Measurements from ENCODE around the gene NAT8L.

NAT8L gene

DNA sequence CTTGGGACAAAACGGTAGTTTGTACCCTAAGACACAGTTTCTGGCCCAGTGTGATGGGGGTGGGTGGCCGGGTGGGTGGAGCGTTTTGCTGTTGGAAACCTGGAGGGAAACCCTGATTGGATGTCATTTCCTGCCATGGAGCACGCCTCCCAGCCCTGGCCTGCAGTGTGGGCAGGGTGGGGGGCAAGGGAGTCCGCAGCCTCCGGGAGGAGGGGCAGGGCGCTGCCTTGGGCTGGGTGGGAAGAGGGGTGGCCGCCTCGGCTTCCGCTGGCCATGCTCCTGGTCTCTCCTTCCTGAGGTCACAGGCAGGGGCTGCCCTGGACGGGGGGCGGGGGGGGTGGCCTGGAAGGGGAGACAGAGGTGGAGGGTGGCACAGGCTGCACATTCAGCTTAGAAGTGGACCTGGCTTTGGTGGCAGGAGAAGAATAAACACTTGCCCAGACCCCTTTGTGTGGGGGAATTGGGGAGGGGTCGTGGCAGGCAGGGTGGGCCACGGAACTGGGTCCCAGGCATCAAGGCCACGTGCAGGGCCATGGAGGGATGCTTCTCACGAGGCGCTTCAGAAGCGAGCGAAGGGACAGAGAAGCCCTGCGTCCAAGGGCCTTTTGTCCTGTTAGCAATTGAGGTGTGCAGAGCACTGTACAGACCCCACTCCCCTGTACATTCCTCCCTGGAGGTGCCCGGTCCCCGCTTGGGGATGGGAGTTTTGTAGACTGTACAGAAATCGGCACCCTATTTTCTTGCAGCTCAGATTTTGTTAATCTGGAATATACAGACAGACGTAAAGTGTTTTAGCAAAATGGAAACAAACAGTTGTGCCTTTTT, 6.2 kb downstream of the NAT8L start:
- DNase-seq = no peak

- no peak for DNase-seq
Measured at GRCh38 chr4:2066011-2066551, 7.0 kb downstream of the NAT8L start.

DNA sequence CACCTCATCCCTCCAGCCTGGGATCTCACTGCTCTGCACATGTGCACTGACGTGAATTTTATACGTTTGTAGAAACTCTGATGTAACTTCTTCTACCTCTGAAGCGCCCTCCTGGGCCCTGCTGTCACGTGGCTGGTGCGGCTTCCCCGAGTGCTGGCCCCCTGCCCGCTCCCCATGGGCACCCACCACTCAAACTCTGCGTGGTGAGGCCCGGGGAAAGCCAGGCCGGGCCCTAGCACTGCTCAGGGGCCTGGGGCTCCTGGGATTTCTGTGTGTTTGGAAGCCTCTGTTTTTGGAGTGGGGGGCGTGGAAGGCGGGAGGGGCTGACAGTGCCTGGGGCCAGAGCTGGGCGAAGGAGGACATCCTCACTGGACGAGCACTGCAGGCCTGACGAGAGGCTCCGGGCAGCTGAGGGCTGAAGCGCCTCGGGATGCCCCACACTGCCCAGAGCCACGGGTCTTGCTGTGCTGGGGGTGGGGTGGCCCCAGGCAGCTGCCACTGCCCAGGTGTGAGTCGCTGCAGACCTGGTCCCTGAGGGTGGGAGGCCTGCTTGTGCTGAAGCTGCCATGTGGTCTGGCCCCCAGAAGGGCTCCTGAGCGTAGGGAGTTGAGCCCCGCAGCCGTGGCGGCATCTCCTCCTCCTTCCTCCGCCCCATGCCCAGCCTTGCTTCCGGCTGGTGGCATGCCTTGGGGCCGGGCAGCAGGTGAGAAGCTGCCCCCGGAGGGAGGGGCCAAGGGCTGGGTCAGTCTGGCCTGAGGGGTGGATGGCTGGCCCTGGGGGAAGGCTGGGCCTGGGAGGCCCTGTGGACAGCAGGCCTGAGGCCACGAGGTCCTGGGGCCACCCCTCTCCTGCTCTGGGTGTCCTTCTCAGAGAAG, 7.7 kb downstream of the NAT8L start:
- DNase-seq = no peak

GRCh38 chr4:2067446-2068197, 8.5 kb downstream of the NAT8L start:
- DNase-seq = no peak

DNA sequence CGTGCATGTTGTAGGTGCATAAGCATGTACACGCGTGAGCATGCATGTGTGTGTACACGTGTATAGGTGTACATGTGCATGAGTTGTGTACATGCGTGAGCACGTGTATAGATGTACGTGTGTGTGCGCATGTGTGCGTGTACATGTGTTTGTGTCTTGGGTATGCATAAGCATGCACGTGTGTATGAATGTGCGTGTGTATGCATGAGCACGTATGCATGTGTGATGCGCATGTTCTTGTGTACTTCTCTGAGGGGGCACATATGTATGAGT, 9.0 kb downstream of the NAT8L start:
- no peak for DNase-seq

- no peak for DNase-seq
Measured at GRCh38 chr4:2068566-2068965, 9.4 kb downstream of the NAT8L start.

DNA sequence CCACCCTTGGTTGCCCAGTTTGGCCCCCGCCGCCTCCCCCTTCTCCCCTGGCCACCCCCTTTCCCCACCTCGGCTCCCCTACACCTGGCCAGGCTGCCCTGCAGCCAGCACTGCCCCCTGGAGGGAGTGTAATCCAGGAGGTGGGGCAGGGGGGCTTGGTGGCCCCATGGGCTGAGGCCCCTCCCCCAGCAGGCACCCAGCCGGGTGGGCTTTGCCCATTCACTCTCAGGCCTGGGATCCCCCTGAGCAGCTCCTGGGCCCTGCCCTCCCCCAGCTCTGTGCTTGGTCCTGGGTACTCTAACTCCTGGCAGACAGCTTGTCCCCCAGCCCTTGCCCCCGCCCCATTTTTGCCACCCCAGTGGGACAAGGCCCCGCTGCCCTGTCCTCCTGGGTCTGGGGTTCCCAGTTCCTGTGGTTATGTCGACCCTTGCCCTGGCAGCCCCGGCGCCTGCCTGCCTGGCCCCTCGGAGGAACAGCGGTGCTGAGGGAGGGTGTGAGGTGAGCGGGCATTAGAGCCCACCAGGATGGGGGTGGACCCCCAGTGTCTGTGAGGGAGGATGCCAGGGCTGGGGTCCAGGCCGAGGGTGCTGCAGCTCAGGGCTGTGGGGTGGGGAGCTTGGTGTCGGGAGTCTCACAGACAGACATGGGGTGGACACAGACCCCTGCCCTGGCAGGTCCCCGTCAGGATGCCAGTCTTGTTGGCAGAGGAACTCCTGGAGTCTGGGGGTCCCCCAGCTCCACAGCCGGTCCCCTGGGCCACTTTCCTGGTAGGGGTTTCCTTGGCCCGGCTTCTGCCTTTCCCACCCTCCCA, 10.2 kb downstream of the NAT8L start:
- DNase-seq = no peak

DNA sequence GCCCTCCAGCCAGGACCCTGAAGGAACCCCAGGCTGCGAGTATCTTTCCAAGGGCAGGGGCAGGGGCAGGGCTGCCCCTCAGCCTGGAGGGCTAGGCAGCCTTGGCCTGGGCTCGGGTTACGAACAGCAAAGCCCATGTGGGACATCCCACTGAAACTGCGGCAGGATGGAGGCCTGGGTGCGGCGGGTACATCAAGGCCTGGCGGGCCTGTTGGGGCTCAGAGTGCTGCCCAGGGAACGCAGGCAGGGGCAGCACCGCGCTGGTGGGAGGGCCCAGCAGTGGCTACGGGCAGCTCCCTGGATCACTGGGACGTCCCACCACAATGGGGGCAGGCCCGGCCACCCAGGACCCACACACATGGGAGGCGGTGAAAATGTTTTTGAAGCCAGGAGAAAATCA, 10.9 kb downstream of the NAT8L start:
- no peak for DNase-seq

GRCh38 chr4:2070421-2071251, 11.5 kb downstream of the NAT8L start:
- no peak for DNase-seq

GRCh38 chr4:2071252-2071911, 12.3 kb downstream of the NAT8L start:
- DNase-seq = no peak

- DNase-seq = no peak
Measured at GRCh38 chr4:2071912-2072867, 13.1 kb downstream of the NAT8L start.

DNA sequence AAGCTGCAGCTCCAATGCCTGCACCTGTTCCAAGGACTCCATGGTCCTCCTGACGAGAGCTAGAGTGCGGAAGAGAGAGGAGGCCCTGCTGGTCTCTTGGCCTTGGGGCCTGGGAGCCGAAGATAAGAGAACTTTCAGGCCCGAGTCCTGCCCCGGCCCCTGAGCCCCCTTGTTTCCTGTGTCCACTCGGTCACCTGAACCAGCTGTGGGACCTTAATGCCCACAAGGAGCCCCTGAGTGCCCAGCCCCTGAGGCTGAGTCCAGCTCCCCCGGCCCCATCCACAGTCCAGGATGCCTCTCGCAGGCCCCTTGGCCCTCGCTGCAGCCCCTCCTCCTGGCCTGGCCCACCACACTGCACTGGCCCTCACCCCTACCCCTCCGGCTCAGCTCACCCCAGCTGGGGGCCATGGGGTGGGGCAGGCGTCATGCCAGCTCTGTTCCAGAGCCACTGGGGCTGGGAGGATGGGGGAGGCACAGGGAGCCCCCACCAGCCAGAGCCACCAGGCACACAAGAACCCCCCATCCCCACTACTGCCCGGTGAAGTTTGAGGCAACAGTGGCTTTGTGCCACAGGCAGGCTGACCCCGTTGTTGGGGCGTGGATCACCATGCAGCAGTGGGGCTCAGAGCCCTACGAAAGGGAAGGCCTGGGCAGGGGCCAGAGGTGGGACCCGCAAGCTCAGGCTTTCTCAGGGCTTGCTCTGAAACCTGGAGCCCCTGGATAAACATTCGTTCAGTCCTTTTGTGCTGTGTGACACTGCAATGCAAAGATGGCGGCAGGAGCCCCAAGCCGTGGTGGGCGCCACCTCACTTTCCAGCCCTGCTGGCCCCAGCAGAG, 14.1 kb downstream of the NAT8L start:
- no peak for DNase-seq

GRCh38 chr4:2073808-2074481, 14.8 kb downstream of the NAT8L start:
- no peak for DNase-seq

GRCh38 chr4:2074588-2074987, 15.5 kb downstream of the NAT8L start:
- DNase-seq = no peak

DNA sequence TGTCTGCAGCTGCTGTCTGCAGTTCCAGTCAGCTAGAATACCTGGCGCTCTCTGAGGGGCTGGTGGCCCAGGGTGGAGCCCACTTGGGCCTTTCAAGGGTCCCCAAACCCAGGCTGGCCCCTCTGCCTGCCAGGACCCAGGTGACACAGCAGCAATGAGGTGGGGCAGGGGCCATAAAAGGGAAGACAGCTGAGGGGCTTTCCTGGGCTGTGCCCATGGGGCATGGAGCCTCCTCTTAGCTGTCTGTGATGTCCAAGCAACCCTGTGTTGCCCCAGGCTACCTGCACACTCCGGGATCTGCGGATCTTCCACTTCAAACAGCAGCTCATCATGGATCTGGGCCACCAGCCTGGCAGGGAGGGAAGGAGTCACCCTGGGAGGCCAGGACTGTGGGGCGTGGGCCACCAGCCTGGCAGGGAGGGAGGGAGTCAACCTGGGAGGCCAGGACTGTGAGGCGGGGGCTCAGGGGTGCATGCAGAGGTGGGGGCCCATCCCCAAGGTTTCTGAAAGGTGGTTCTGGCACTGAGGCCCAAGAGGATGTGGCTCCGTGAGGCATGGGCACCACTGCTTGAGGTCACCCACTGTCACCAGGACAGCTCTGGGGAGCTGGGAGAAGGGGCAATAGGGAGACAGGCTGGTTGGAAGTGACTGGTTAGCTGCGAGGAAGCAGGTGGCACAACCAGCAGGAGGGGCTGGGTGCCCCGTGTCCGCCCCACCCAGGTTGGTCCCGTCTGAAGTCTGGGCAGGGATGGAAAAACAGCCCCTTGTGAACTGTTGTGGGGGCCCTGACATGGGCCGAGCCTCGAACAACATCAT, 16.3 kb downstream of the NAT8L start:
- no peak for DNase-seq

GRCh38 chr4:2075987-2076907, 17.1 kb downstream of the NAT8L start:
- no peak for DNase-seq

Measured in fibroblast of skin of right biceps (primary cell).